Tibial nerve (tissue), 4 donors: ENCODE results near the gene NCR2. TPM values are rescaled to one million over a fixed set of nuclear protein-coding genes. Genes with fewer than 3 reads are reported as not detected.
A peak's percentile ranks its signal among the peaks of the same experiment; 100 is the strongest.

Experiments
- DNase-seq, 2 donors: peaks; one replicate each; pipeline ENCODE4 v3.0.0-alpha.2; 2019; ENCODE audit warnings: low spot score in 2 of 2
- H3K27ac ChIP-seq, 4 donors: fragments of 200-600 bp; sonication (generic) in 3 of 4; one replicate each; pipeline ENCODE4 v1.5.1; 2017 to 2019; ENCODE audit warnings: mild to moderate bottlenecking in 1 of 4
- H3K27me3 ChIP-seq, 2 donors: fragments of 200-600 bp; sonication (generic) in 1 of 2; one replicate each; pipeline versions ENCODE4 v1.5.1 to v1.6.0; 2017 to 2019
- H3K36me3 ChIP-seq, 3 donors: fragments of 200-600 bp; sonication (generic); one replicate each; pipeline ENCODE4 v1.5.1; 2018 to 2019
- H3K4me1 ChIP-seq, 4 donors: fragments of 200-600 bp; sonication (generic) in 3 of 4; one replicate each; pipeline ENCODE4 v1.5.1; 2017 to 2019
- H3K4me3 ChIP-seq, 4 donors: fragments of 200-600 bp; sonication (generic) in 3 of 4; one replicate each; pipeline ENCODE4 v1.5.1; 2017 to 2019; ENCODE audit warnings: mild to moderate bottlenecking in 1 of 4, moderate library complexity in 1 of 4
- H3K9me3 ChIP-seq, 4 donors: fragments of 200-600 bp; sonication (generic) in 3 of 4; one replicate each; pipeline ENCODE4 v1.5.1; 2017 to 2019
- CTCF ChIP-seq, 5 experiments: fragments of 200-600 bp in 3 of 5; fragments of 450-650 bp in 2 of 5; sonication (generic) in 3 of 5; IDR thresholded peaks; one replicate each; pipeline ENCODE4 v1.5.1; 2016 to 2019; ENCODE audit warnings: antibody characterized with exemption in 5 of 5, mild to moderate bottlenecking in 3 of 5, moderate library complexity in 2 of 5
- EP300 ChIP-seq, 2 donors: sonication (generic); formaldehyde crosslinking; IDR thresholded peaks; one replicate each; pipeline ENCODE4 v1.6.1; 2017; ENCODE audit warnings: antibody characterized with exemption in 2 of 2, mild to moderate bottlenecking in 1 of 2
- POLR2A ChIP-seq, 2 donors: fragments of 450-650 bp; IDR thresholded peaks; one replicate each; pipeline ENCODE4 v1.6.1; 2017; ENCODE audit warnings: antibody characterized with exemption in 2 of 2, mild to moderate bottlenecking in 2 of 2, moderate library complexity in 2 of 2
- WGBS, 2 donors: methylation state at CpG; one replicate each; pipeline ENCODE4 v1.1.5; 2018; 5-methylcytosine and 5-hydroxymethylcytosine counted together
- total RNA-seq, 4 donors: library from RNA; depleted of rRNA; stranded (reverse); fragments of >200 nt; gene quantifications; one replicate each; pipeline ENCODE4 v1.1.0, GENCODE V29; 2016

The NCR2 gene
- total RNA-seq, 4 donors from 2014 or later = not detected

- H3K9me3 ChIP-seq = no peaks in the 10 kb centered on the region
- WGBS, 2 donors = 76% methylated on average over 6 of the region's 6 CpGs
- H3K4me3 ChIP-seq = no peak overlapping the region
- peaks cover 0 to 78% of the 10 kb centered on the region in 2 donors for H3K27me3 ChIP-seq
- no peak for TF ChIP-seq CTCF (IDR thresholded peaks at IDR 0.05)
- TF ChIP-seq POLR2A (IDR thresholded peaks at IDR 0.05) = no peak
- no peak for TF ChIP-seq EP300 (IDR thresholded peaks at IDR 0.05)
- peaks cover 0 to 56% (median 32%) of the 10 kb centered on the region in 4 donors for H3K4me1 ChIP-seq
- no peak for DNase-seq
- H3K36me3 ChIP-seq = no peaks in the 10 kb centered on the region
- no peak overlapping the region for H3K27ac ChIP-seq
Observed at GRCh38 chr6:41370488-41371111, 35.2 kb downstream of the NCR2 start.

- peak overlapping the region in 1 of 4 donors; percentile 12 for H3K27ac ChIP-seq
- H3K36me3 ChIP-seq = no peaks in the 10 kb centered on the region
- DNase-seq = no peak
- TF ChIP-seq POLR2A (IDR thresholded peaks at IDR 0.05) (no peak), CTCF (IDR thresholded peaks at IDR 0.05) (peak in 3 of 5 experiments; percentile 1 to 22 (median 17)), EP300 (IDR thresholded peaks at IDR 0.05) (no peak)
- no peaks in the 10 kb centered on the region for H3K9me3 ChIP-seq
- 11 to 15% methylated on average over 39 of the region's 39 CpGs for WGBS, 2 donors
- peaks cover 0 to 58% (median 32%) of the 10 kb centered on the region in 4 donors for H3K4me1 ChIP-seq
- H3K27me3 ChIP-seq = peaks cover 0 to 80% of the 10 kb centered on the region in 2 donors
- peak overlapping the region; percentile 2 to 39 (median 31) for H3K4me3 ChIP-seq
Observed at GRCh38 chr6:41371461-41371991, 36.1 kb downstream of the NCR2 start.

- Histone ChIP-seq H3K27me3 (peaks cover 0 to 80% of the 10 kb centered on the region in 2 donors), H3K27ac (peak overlapping the region in 1 of 4 donors; percentile 12), H3K36me3 (no peaks in the 10 kb centered on the region), H3K4me1 (peaks cover 0 to 58% (median 32%) of the 10 kb centered on the region in 4 donors), H3K9me3 (no peaks in the 10 kb centered on the region), H3K4me3 (peak overlapping the region; percentile 2 to 39 (median 31))
- TF ChIP-seq EP300 (IDR thresholded peaks at IDR 0.05) = no peak
- no peak for TF ChIP-seq POLR2A (IDR thresholded peaks at IDR 0.05)
- no peak for TF ChIP-seq CTCF (IDR thresholded peaks at IDR 0.05)
- DNase-seq = no peak
- 4% methylated on average over 42 of the region's 42 CpGs for WGBS, 2 donors
Observed at GRCh38 chr6:41371992-41372831, 36.8 kb downstream of the NCR2 start.

GRCh38 chr6:41372832-41373626 lies 37.6 kb downstream of the NCR2 start:
- TF ChIP-seq POLR2A (IDR thresholded peaks at IDR 0.05) (no peak), CTCF (IDR thresholded peaks at IDR 0.05) (no peak)
- H3K4me3 ChIP-seq = peak overlapping the region; percentile 8 to 39 (median 24)
- H3K36me3 ChIP-seq = no peaks in the 10 kb centered on the region
- H3K27ac ChIP-seq = no peak overlapping the region
- H3K9me3 ChIP-seq = no peaks in the 10 kb centered on the region
- H3K4me1 ChIP-seq = peaks cover 0 to 58% (median 32%) of the 10 kb centered on the region in 4 donors
- 5 to 6% methylated on average over 50 to 79 of the region's 81 CpGs for WGBS, 2 donors
- H3K27me3 ChIP-seq = peaks cover 0 to 86% of the 10 kb centered on the region in 2 donors
- no peak for DNase-seq
